ENCODE results near the gene RASSF5. TPM values are rescaled to one million over a fixed set of nuclear protein-coding genes. Genes with fewer than 3 reads are reported as not detected.

Gene RASSF5
- total and polyA plus RNA-seq, 2 of the 13 experiments (the other 11 are each of a cell fraction or from before 2014, with no cell fraction given) = 0.18 to 0.40 TPM

GRCh38 chr1:206635080-206635977 lies 128.0 kb downstream of the RASSF5 start, which contains the start of gene DYRK3 (continued):
- TF ChIP-seq REL (CRISPR knock-in tag; conservative IDR thresholded peaks at IDR 0.05) = peak; percentile 59; the same call in 1 of the 2 replicates
- no peak for TF ChIP-seq ELK4 (CRISPR knock-in tag; IDR thresholded peaks at IDR 0.05; ENCODE audit: borderline replicate concordance)
- no peak for TF ChIP-seq SRSF4 (IDR thresholded peaks at IDR 0.05; ENCODE audit: low read depth, low read length, poor library complexity, severe bottlenecking)
- TF ChIP-seq ZNF205 (CRISPR knock-in tag; IDR thresholded peaks at IDR 0.05) = peak; percentile 57; the same call in 1 of the 2 replicates
- TF ChIP-seq ZNF780A (CRISPR knock-in tag; IDR thresholded peaks at IDR 0.05) = no peak
- TF ChIP-seq ATF7-NPFF (CRISPR knock-in tag; IDR thresholded peaks at IDR 0.05; ENCODE audit: low read depth) = peak; percentile 67
- TF ChIP-seq ADNP (CRISPR knock-in tag; IDR thresholded peaks at IDR 0.05) = no peak
- TF ChIP-seq DDIT3 (CRISPR knock-in tag; IDR thresholded peaks at IDR 0.05) = no peak
- no peak for TF ChIP-seq CHD2 (IDR thresholded peaks at IDR 0.05; ENCODE audit: low read depth, low read length)
- peak; percentile 83 for TF ChIP-seq ZNF547 (CRISPR knock-in tag; IDR thresholded peaks at IDR 0.05)
- TF ChIP-seq HES4 (CRISPR knock-in tag; IDR thresholded peaks at IDR 0.05; ENCODE audit: borderline replicate concordance) = no peak
- peak; percentile 69; the same call in 1 of the 2 replicates for TF ChIP-seq MTA1 (CRISPR knock-in tag; IDR thresholded peaks at IDR 0.05; ENCODE audit: borderline replicate concordance)
- TF ChIP-seq MAFF (IDR thresholded peaks at IDR 0.05; ENCODE audit: low read depth, low read length) = no peak
- no peak for TF ChIP-seq TAF15 (IDR thresholded peaks at IDR 0.05; ENCODE audit: low read depth, low read length, poor library complexity, severe bottlenecking)
- TF ChIP-seq GMEB2 (CRISPR knock-in tag; IDR thresholded peaks at IDR 0.05; ENCODE audit: low read depth) = peak; percentile 85
- TF ChIP-seq IKZF5 (CRISPR knock-in tag; IDR thresholded peaks at IDR 0.05) = peak; percentile 64
- TF ChIP-seq TSC22D2 (CRISPR knock-in tag; IDR thresholded peaks at IDR 0.05; ENCODE audit: borderline replicate concordance) = 0 out of 2 replicates have a peak, but pooled peaks have one; percentile 77
- peak; percentile 77 for TF ChIP-seq POLR2AphosphoS5 (IDR thresholded peaks at IDR 0.05; ENCODE audit: low read depth, low read length)
- TF ChIP-seq NCOA5 (CRISPR knock-in tag; IDR thresholded peaks at IDR 0.05) = no peak
- peak; percentile 87 for TF ChIP-seq MYPOP (CRISPR knock-in tag; IDR thresholded peaks at IDR 0.05)
- peak; percentile 54 for TF ChIP-seq MXD3 (CRISPR knock-in tag; IDR thresholded peaks at IDR 0.05)
- no peak for TF ChIP-seq ATF1 (CRISPR knock-in tag; IDR thresholded peaks at IDR 0.05)
- no peak for TF ChIP-seq NR2F6 (IDR thresholded peaks at IDR 0.05)
- TF ChIP-seq NR2F6 (CRISPR knock-in tag; IDR thresholded peaks at IDR 0.05) = peak; percentile 44; the same call in 1 of the 2 replicates
- TF ChIP-seq HMGA1 (CRISPR knock-in tag; conservative IDR thresholded peaks at IDR 0.05) = no peak
